NT2/D1 (cell line): Measurements from ENCODE around the gene CWC15.
"Not testable (repeated sequence)": the region's sequence is repeated elsewhere in the genome, so short reads cannot be mapped to it uniquely, and the experiment has no call there.

Experiments used
- SUZ12 ChIP-seq: IDR thresholded peaks from 2 replicates; pipeline ENCODE4 v1.6.1; 2011; ENCODE audit not compliant: insufficient read length, insufficient read depth; ENCODE audit errors: extremely low read depth
- YY1 ChIP-seq: IDR thresholded peaks from 2 replicates; pipeline ENCODE4 v1.6.1; 2011; ENCODE audit not compliant: insufficient read length, insufficient read depth
- ZNF274 ChIP-seq: IDR thresholded peaks from 2 replicates; pipeline ENCODE4 v1.6.1; 2011; ENCODE audit warnings: mild to moderate bottlenecking, low read depth, low read length

- TF ChIP-seq YY1, ZNF274, SUZ12: not testable (repeated sequence)
These were observed 59.5 kb downstream of the CWC15 start for GRCh38 chr11:94913718-94914394.
